GM18867 (cell line): ENCODE measurements around the gene SNORC.
"Not testable (repeated sequence)": the region's sequence is repeated elsewhere in the genome, so short reads cannot be mapped to it uniquely, and the experiment has no call there.

ENCODE experiments used
- ATAC-seq: cut with Tn5 transposase; IDR thresholded peaks from one replicate; pipeline ENCODE4 v1.9.1; 2021; ENCODE audit warnings: mild to moderate bottlenecking, moderate library complexity; ENCODE audit not compliant: unreplicated experiment

Gene SNORC

GRCh38 chr2:232870018-232870765, at the start of gene SNORC:
Gene SNORC (plus strand): TSS chr2:232870264. CDS start chr2:232870342, 78 bp downstream.
- ATAC-seq: no peak

GRCh38 chr2:232829988-232830387, 40.1 kb upstream of the SNORC start:
- no peak for ATAC-seq

DNA sequence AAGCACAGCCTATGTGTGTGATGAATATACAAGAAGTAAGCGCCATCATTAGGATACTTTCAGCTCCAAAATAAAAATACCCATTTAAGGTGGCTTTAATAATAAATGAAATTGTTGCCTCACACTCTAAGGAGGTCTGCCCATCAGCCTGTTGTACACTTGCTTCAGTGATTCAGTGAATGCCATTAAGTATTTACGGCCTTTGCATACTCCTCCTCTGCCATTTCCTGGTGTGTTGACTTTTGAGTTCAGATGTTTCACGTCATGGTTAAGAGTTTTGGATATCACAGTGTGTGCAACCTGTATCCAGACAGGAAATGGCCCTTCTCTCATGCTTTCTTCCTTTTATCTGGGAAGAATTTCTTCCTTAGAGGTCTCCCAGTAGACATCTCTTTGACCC, 38.6 kb upstream of the SNORC start:
- no peak for ATAC-seq

GRCh38 chr2:232833830-232834229, 36.2 kb upstream of the SNORC start:
- ATAC-seq: no peak

DNA sequence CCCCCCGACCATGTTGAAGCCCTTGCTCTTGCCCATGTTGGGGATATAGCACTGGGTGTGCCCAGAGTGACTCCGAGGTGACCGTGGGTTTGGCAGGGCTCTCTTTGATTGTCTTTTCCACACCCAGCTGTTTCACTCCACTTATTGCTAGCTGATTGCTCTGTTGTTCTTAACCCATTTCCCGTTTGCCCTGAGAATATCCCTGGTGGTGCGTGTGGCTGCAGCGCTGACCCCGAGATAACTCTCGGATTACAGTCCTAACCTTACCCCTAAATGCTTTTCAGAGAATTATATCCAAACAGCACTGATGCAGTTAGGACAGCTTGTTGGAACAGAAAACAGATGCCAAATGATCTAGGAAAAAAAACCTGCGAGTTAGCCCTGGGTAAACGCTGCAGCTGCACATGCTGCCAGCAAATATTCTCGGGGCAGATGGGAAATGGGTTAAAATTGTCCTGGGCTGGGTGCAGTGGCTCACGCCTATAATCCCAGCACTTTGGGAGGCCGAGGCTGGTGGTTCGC, 34.3 kb upstream of the SNORC start:
- ATAC-seq: no peak

DNA sequence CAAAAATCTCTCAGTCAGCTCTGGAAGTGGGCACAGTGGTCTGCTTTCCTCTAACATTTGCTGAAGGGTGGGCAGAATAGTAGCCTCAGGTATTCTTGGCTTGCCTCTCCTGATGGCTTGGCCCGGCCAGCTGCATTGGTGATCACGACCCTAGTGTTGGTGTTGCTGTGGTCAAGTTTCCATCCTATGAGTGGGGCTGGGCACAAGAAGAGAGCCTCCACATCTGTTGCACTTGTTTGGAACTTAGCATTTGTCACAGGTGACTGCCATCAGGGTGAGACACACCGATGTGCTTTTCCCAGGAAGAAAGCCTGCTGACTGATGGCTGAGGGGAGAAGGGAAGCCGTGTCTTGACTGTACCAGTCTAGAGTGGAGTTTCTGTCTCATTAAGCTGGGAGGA, 33.1 kb upstream of the SNORC start:
- ATAC-seq: no peak

GRCh38 chr2:232838406-232838874, 31.6 kb upstream of the SNORC start:
- ATAC-seq: peak; percentile 82

- no peak for ATAC-seq
Measured at GRCh38 chr2:232839411-232840079, 30.5 kb upstream of the SNORC start.

- no peak for ATAC-seq
Measured at GRCh38 chr2:232842689-232843088, 27.4 kb upstream of the SNORC start.

- no peak for ATAC-seq
Measured at GRCh38 chr2:232843834-232844233, 26.2 kb upstream of the SNORC start.

- no peak for ATAC-seq
Measured at GRCh38 chr2:232846055-232846454, 24.0 kb upstream of the SNORC start.

GRCh38 chr2:232850039-232850438, 20.0 kb upstream of the SNORC start:
- ATAC-seq: no peak

DNA sequence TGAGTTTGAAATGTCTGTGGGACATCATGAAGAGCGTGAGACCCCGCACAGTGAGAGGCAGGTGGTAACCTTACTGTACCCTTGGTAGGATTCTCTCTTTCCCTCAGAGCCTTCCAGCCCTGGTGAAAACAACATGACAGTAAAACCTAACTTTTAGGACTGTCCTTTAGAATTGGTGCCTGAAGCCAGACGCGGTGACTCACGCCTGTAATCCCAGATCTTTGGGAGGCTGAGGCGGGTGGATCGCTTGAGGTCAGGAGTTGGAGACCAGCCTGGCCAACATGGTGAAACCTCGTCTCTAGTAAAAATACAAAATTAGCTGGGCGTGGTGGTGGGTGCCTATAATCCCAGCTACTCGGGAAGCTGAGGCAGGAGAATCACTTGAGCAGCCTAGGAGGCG, 18.0 kb upstream of the SNORC start:
- not testable (repeated sequence) for ATAC-seq

DNA sequence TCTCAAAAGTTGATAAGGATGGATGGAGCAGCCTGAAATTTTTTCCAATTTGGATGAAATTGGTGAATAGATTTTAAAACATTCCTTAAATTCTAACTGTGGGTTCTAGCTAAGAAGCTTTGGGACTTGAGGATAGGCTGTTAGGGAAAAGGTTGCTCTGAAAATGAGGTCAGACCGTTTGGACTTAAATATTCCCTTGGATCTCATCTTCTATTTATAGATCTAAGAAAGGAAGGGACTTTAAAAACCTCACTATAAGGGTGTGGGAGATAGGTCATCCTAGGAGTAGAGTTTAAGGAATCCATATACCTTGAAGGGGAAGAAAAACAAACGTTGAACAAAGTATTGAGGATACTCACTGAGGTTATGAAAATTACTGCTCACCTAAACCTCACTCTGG, 17.4 kb upstream of the SNORC start:
- no peak for ATAC-seq

GRCh38 chr2:232854082-232854481, 16.0 kb upstream of the SNORC start:
- no peak for ATAC-seq

DNA sequence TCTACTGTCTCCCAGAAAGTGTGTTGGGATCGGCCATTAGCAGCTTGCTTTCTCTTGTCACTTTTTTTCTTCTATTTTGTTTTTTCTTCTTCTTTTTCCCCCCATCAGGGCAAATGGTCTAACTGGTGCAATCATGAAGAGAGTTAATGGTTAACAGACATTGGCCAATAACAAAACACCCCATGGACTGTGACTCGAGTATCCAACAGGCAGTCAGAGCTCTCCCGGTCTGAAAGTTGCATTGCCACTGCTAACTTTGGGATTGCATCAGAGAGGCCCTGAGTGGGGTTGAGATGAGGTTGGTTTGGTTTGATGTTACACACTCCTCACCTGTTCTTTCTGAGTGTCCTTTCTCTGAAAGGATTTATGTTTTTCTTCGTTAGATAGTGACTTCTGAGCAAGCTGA, 12.9 kb upstream of the SNORC start:
- ATAC-seq: no peak

GRCh38 chr2:232859385-232859916, 10.6 kb upstream of the SNORC start:
- no peak for ATAC-seq

DNA sequence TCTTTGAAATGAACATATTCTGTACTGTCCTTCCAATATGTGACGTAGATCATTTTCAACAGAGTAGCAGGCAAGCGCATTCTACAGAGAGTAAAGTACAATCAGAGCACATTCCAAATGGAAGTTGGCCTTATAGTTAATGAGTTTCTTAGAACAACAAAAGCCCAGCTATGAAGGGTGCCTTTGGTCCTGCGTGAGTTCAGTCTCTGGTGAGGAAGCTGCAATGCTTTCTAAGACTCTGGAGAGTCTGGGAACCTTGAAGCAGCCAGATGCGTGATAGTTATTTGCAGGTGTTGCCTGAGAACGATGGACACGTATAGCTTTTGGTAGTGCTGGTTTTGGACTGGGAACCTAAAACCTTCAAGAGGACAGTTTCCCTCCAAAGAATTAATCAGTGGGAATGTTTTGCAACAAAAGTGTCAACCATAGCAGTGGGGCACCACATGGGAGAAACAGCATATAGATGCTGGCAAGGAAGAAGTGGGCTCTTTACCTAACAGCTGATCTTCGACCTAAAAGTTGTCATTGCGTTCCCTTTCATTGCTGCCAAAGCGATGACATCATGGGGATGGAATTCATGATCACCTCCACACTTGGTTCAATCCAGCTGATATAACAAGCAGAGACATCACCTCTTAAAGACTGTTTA, 9.3 kb upstream of the SNORC start:
- ATAC-seq: no peak

DNA sequence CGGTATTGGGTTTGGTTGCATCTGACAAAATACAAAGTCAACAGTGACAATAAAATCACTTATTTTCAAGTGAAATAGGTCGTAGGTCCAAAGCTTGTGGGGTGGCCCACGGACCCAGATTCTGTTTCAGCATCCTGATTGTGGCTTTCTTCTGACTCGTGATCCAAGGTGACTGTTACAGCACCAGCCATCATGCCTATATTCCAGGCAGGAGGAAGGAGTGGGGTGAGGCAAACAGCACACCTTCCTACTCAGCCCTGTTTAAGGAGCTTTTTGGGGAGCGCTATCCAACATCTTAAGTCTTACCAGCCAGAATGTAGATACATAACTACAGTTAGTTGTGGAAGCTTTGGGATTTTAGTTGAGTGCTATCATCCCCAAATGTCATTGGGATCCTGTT, 8.7 kb upstream of the SNORC start:
- no peak for ATAC-seq

DNA sequence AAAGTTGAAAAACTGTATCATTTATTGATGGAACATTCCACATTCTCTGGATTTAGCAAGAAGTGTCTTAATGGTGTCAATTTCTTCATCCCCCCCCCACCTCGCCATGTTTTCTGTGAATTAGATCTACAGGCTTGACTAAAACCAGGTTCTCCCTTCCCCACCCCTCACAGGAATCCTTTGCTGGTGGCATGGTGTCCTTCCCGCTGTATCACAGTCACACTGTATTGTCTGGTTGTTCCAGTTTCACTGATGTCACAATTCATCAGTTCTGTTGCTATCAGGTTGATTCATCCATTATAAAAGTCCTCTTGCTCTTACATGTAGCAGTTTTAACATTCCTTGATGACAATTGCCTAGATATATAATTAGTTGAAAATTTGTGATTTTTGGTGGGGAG, 6.1 kb upstream of the SNORC start:
- ATAC-seq: no peak

- no peak for ATAC-seq
Measured at GRCh38 chr2:232865165-232865564, 4.9 kb upstream of the SNORC start.
